ENCODE measurements around the gene ADGRF3. TPM values are rescaled to one million over a fixed set of nuclear protein-coding genes. Genes with fewer than 3 reads are reported as not detected.
"Not testable (repeated sequence)": the region's sequence is repeated elsewhere in the genome, so short reads cannot be mapped to it uniquely, and the experiment has no call there.

Gene ADGRF3
- polyA plus RNA-seq, 3 donors: 0.10 to 0.22 TPM; not detected in 1

- WGBS, 3 donors: 2 to 3% (median 2%) methylated on average over 9 of the region's 9 CpGs
- H3K27ac ChIP-seq (ENCODE audit: low read depth, low read length): no peak overlapping the region
These were observed 47.0 kb downstream of the ADGRF3 start for GRCh38 chr2:26299471-26300101.

GRCh38 chr2:26298638-26299393 lies 47.8 kb downstream of the ADGRF3 start:
- 4 to 18% (median 5%) methylated on average over 30 of the region's 30 CpGs for WGBS, 3 donors
- no peak overlapping the region for H3K27ac ChIP-seq (ENCODE audit: low read depth, low read length)

GRCh38 chr2:26298286-26298637 lies 48.3 kb downstream of the ADGRF3 start:
- H3K27ac ChIP-seq (ENCODE audit: low read depth, low read length): no peak overlapping the region
- 36 to 64% (median 43%) methylated on average over 17 of the region's 17 CpGs for WGBS, 3 donors

GRCh38 chr2:26297061-26297460 lies 49.5 kb downstream of the ADGRF3 start:
- WGBS, 3 donors: 88 to 94% (median 90%) methylated on average over 3 of the region's 3 CpGs
- H3K27ac ChIP-seq (ENCODE audit: low read depth, low read length): no peak overlapping the region

GRCh38 chr2:26295511-26295910 lies 51.1 kb downstream of the ADGRF3 start:
- WGBS, 3 donors: 65 to 91% (median 67%) methylated on average over 1 of the region's 1 CpG
- H3K27ac ChIP-seq (ENCODE audit: low read depth, low read length): no peak overlapping the region

GRCh38 chr2:26292646-26293045 lies 53.9 kb downstream of the ADGRF3 start:
- 61 to 72% (median 66%) methylated on average over 6 of the region's 6 CpGs for WGBS, 3 donors
- H3K27ac ChIP-seq (ENCODE audit: low read depth, low read length): no peak overlapping the region

GRCh38 chr2:26290001-26290400 lies 56.6 kb downstream of the ADGRF3 start:
- H3K27ac ChIP-seq (ENCODE audit: low read depth, low read length): no peak overlapping the region
- WGBS, 3 donors: 44 to 77% (median 68%) methylated on average over 1 of the region's 1 CpG

- WGBS, 3 donors: 96 to 97% (median 97%) methylated on average over 3 of the region's 3 CpGs
These were observed 60.7 kb downstream of the ADGRF3 start for GRCh38 chr2:26285931-26286330.

GRCh38 chr2:26284132-26284531 lies 62.5 kb downstream of the ADGRF3 start:
- WGBS, 3 donors: 86 to 97% (median 94%) methylated on average over 3 of the region's 3 CpGs
- H3K27ac ChIP-seq (ENCODE audit: low read depth, low read length): no peak overlapping the region

More at GRCh38 chr2:26285931-26286330, 60.7 kb downstream of the ADGRF3 start:
- H3K27ac ChIP-seq (ENCODE audit: low read depth, low read length): no peak overlapping the region

GRCh38 chr2:26283606-26284005 lies 63.0 kb downstream of the ADGRF3 start:
- no peak overlapping the region for H3K27ac ChIP-seq (ENCODE audit: low read depth, low read length)
- 85 to 96% (median 95%) methylated on average over 2 of the region's 2 CpGs for WGBS, 3 donors

GRCh38 chr2:26281226-26281625 lies 65.4 kb downstream of the ADGRF3 start:
- no peak overlapping the region for H3K27ac ChIP-seq (ENCODE audit: low read depth, low read length)
- 52 to 84% (median 83%) methylated on average over 2 of the region's 2 CpGs for WGBS, 3 donors

GRCh38 chr2:26279886-26280285 lies 66.7 kb downstream of the ADGRF3 start:
- 94 to 98% (median 96%) methylated on average over 3 of the region's 3 CpGs for WGBS, 3 donors

GRCh38 chr2:26276484-26277227 lies 69.9 kb downstream of the ADGRF3 start:
- 87 to 91% (median 88%) methylated on average over 4 of the region's 4 CpGs for WGBS, 3 donors
- H3K27ac ChIP-seq (ENCODE audit: low read depth, low read length): no peak overlapping the region

More at GRCh38 chr2:26279886-26280285, 66.7 kb downstream of the ADGRF3 start:
- H3K27ac ChIP-seq (ENCODE audit: low read depth, low read length): no peak overlapping the region

- WGBS, 3 donors: 19 to 27% (median 19%) methylated on average over 5 of the region's 5 CpGs
- H3K27ac ChIP-seq (ENCODE audit: low read depth, low read length): peak overlapping the region; percentile 93
These were observed 72.5 kb downstream of the ADGRF3 start for GRCh38 chr2:26274058-26274613.

GRCh38 chr2:26273501-26273900 lies 73.1 kb downstream of the ADGRF3 start:
- no peak overlapping the region for H3K27ac ChIP-seq (ENCODE audit: low read depth, low read length)
- 33 to 44% (median 43%) methylated on average over 2 of the region's 2 CpGs for WGBS, 3 donors

- H3K27ac ChIP-seq (ENCODE audit: low read depth, low read length): no peak overlapping the region
These were observed 76.2 kb downstream of the ADGRF3 start for GRCh38 chr2:26270373-26270772.

GRCh38 chr2:26269571-26270158 lies 76.9 kb downstream of the ADGRF3 start:
- H3K27ac ChIP-seq (ENCODE audit: low read depth, low read length): no peak overlapping the region
- 74 to 93% (median 78%) methylated on average over 6 of the region's 6 CpGs for WGBS, 3 donors

- WGBS, 3 donors: 70 to 95% (median 83%) methylated on average over 12 of the region's 12 CpGs
- not testable (repeated sequence) for H3K27ac ChIP-seq (ENCODE audit: low read depth, low read length)
These were observed 77.8 kb downstream of the ADGRF3 start for GRCh38 chr2:26268670-26269385.

All from adipose tissue (tissue), 3 donors.